ENCODE results near the gene C4B. TPM values are rescaled to one million over a fixed set of nuclear protein-coding genes. Genes with fewer than 3 reads are reported as not detected.
"Not testable (repeated sequence)": the region's sequence is repeated elsewhere in the genome, so short reads cannot be mapped to it uniquely, and the experiment has no call there.

Gene C4B
- total RNA-seq, 4 donors from 2014 or later = 266 to 420 (median 299) TPM

DNA sequence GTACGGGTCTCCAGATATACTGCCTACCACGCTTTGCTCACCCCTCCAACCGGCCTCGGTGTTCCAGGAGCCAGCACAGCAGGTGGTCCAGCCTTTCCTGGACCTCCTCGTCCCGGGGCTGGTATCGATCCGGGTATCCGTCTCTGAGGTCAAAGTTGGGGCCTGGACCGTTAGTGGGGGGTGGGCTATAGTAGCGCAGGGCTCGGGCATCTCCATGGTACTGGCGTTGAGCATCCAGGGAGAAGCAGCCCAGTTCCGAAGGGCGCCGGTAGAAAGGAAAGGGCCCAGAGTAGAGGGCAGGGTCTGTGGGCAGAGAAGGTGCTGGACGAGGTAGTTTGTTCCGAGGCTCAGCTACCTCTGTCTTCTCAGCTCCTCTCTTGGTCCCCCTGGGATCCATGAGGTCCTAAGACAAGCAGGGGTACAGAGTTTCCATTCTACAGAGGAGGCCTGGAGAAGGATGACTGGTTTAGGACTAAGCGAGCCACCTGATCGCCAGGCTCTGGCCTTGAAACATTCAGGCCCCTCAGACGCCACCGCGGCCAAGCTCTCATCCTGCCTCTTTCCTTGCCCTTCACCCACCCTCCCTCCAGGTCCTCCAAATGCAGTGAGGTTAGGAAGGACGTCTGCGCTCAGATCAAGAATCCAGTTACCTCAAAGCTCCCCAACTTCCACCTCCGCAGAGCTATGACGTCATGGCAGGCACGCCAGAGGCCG is 43.2 kb upstream of the C4B start:
- Histone ChIP-seq H3K9me3 (no peaks in the 10 kb centered on the region), H3K4me3 (peak overlapping the region; percentile 66 to 93 (median 73)), H3K4me1 (peaks cover 0 to 36% (median 17%) of the 10 kb centered on the region in 4 donors), H3K36me3 (peaks cover 0 to 52% (median 14%) of the 10 kb centered on the region in 3 donors), H3K27me3 (no peaks in the 10 kb centered on the region), H3K27ac (peak overlapping the region; percentile 95 to 100 (median 98))
- TF ChIP-seq, protein P1, sequence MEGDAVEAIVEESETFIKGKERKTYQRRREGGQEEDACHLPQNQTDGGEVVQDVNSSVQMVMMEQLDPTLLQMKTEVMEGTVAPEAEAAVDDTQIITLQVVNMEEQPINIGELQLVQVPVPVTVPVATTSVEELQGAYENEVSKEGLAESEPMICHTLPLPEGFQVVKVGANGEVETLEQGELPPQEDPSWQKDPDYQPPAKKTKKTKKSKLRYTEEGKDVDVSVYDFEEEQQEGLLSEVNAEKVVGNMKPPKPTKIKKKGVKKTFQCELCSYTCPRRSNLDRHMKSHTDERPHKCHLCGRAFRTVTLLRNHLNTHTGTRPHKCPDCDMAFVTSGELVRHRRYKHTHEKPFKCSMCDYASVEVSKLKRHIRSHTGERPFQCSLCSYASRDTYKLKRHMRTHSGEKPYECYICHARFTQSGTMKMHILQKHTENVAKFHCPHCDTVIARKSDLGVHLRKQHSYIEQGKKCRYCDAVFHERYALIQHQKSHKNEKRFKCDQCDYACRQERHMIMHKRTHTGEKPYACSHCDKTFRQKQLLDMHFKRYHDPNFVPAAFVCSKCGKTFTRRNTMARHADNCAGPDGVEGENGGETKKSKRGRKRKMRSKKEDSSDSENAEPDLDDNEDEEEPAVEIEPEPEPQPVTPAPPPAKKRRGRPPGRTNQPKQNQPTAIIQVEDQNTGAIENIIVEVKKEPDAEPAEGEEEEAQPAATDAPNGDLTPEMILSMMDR (IDR thresholded peaks at IDR 0.05) = no peak
- TF ChIP-seq EP300 (IDR thresholded peaks at IDR 0.05) (no peak), POLR2A (IDR thresholded peaks at IDR 0.05) (no peak)
- 18 to 29% methylated on average over 27 to 29 of the region's 29 CpGs for WGBS, 2 donors
- DNase-seq (ENCODE audit: low spot score in 2 of 2) = no peak

DNA sequence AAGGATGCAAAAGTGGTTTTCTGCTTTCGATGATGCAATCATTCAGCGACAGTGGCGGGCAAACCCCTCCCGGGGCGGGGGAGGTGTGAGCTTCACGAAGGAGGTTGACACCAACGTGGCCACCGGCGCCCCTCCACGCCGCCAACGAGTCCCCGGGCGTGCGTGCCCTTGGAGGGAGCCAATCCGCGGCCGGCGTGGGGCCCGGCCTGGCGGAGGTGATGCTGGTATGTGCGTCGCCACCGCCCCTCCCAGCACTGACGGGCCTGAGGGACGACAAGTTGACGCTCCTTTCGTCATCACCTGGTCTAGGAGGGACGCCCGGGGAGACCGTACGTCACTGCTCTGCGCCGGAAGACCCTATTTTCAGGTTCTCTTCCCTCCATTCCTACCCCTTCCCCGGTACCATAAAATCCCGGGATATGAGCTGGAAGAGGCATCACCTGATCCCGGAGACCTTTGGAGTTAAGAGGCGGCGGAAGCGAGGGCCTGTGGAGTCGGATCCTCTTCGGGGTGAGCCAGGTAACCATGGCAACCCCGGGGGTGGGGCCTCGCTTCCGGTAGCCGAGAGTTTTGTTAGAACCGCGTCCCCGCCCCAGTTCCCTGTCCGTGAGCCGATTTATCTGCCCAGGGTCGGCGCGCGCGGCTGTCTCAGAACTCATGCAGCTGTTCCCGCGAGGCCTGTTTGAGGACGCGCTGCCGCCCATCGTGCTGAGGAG is 42.4 kb upstream of the C4B start, which contains the start of gene DXO:
Gene DXO, minus strand, starts transcription at position 146 of the 716 bp plus-strand sequence. CDS start 463 bp downstream, outside the sequence.
- TF ChIP-seq EP300 (IDR thresholded peaks at IDR 0.05) (peak; percentile 94 to 96), POLR2A (IDR thresholded peaks at IDR 0.05) (peak; percentile 35 to 65)
- TF ChIP-seq, protein P1 (IDR thresholded peaks at IDR 0.05) = peak in 1 of 5 experiments; percentile 42
- H3K27ac ChIP-seq = peak within 1 kb of the TSS; percentile 95 to 100 (median 98)
- H3K4me1 ChIP-seq = peaks cover 0 to 36% (median 17%) of the 10 kb centered on the region in 4 donors
- peaks cover 0 to 52% (median 8%) of the 10 kb centered on the region in 3 donors for H3K36me3 ChIP-seq
- WGBS, 2 donors = 0 to 1% methylated on average over 42 to 62 of the region's 62 CpGs
- DNase-seq (ENCODE audit: low spot score in 2 of 2) = peak; percentile 90 to 95
- no peaks in the 10 kb centered on the region for H3K9me3 ChIP-seq
- peak within 1 kb of the TSS; percentile 66 to 93 (median 73) for H3K4me3 ChIP-seq
- no peaks in the 10 kb centered on the region for H3K27me3 ChIP-seq

DNA sequence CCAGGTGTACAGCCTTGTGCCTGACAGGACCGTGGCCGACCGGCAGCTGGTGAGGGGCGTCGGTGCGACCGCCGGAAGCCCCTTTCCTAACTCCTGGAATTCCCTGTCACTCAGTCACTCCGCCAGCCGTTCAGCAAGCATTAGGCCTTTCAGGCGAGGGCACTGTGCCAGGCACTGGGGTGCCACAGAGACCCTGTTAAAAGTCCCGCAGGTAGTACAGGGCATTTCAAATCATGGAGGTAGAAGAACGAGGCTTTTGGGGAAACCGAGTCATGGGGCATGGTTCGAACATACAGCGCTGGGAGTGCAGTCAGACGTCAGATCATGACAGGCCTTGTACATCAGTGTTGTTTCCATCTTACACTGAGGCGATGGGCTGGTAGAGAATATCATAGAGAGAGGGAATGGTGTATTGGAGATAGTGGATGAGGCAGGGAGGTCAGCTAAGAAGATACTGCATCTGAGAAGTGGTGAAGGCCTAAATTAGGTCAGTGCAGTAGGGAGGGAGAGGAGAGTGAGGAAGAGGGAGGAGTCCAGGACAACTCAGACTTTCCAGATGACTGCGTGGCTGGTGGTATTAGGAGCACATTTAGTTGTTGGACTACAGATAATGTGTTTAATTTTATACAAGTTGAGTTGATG is 41.8 kb upstream of the C4B start:
- Histone ChIP-seq H3K9me3 (no peaks in the 10 kb centered on the region), H3K27me3 (no peaks in the 10 kb centered on the region), H3K4me3 (peak overlapping the region; percentile 66 to 93 (median 73)), H3K4me1 (peaks cover 0 to 36% (median 17%) of the 10 kb centered on the region in 4 donors), H3K27ac (peak overlapping the region; percentile 95 to 100 (median 98)), H3K36me3 (peaks cover 0 to 45% (median 8%) of the 10 kb centered on the region in 3 donors)
- no peak for TF ChIP-seq POLR2A (IDR thresholded peaks at IDR 0.05)
- TF ChIP-seq, protein P1 (IDR thresholded peaks at IDR 0.05) = no peak
- no peak for TF ChIP-seq EP300 (IDR thresholded peaks at IDR 0.05)
- no peak for DNase-seq (ENCODE audit: low spot score in 2 of 2)
- 7 to 8% methylated on average over 9 to 19 of the region's 19 CpGs for WGBS, 2 donors

DNA sequence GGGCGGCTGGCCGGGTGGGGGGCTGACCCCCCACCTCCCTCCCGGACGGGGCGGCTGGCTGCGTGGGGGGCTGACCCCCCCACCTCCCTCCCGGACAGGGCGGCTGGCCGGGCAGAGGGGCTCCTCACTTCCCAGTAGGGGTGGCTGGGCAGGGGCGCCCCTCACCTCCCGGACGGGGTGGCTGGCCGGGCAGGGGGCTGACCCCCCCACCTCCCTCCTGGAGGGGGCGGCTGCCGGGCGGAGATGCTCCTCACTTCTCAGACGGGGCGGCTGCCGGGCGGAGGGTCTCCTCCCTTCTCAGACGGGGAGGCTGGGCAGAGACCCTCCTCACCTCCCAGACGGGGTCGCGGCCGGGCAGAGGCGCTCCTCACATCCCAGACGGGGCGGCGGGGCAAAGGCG is 38.5 kb upstream of the C4B start:
- H3K4me3 ChIP-seq; DNase-seq (ENCODE audit: low spot score in 2 of 2); H3K27me3 ChIP-seq; H3K9me3 ChIP-seq; H3K27ac ChIP-seq: not testable (repeated sequence)
- Histone ChIP-seq H3K36me3 (peaks cover 0 to 33% (median 0%) of the 10 kb centered on the region in 3 donors), H3K4me1 (peaks cover 0 to 31% (median 15%) of the 10 kb centered on the region in 4 donors)
- WGBS, 2 donors = 97% methylated on average over 13 of the region's 30 CpGs; no CpG with 5 or more reads in 1 of the 2 donors

DNA sequence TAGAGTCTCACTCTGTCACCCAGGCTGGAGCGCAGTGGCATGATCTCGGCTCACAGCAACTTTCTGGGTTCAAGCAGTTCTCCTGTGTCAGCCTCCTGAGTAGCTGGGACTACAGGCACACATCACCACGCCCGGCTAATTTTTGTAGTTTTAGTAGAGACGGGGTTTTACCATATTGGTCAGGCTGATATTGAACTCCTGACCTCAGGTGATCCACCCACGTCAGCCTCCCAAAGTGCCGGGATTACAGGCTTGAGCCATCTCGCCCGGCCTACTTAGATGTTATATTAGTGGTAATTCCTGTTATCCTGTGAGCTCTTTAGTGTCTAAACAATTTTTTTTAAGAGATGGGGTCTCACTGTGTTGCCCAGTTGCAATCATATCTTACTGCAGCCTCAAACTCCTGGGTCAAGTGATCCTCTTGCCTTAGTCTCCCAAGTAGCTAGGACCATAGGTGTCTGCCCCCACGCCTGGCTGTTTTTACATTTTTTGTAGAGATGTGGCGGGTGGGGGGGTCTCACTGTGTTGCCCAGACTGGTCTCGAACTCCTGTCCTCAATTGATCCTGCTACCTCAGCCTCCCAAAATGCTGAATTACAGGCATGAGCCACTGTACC is 36.7 kb upstream of the C4B start:
- no peaks in the 10 kb centered on the region for H3K27me3 ChIP-seq
- DNase-seq (ENCODE audit: low spot score in 2 of 2) = no peak
- peak overlapping the region in 2 of 4 donors; percentile 8 to 18 for H3K27ac ChIP-seq
- 89 to 90% methylated on average over 12 of the region's 12 CpGs for WGBS, 2 donors
- TF ChIP-seq, protein P1 (IDR thresholded peaks at IDR 0.05) = no peak
- TF ChIP-seq POLR2A (IDR thresholded peaks at IDR 0.05) (no peak), EP300 (IDR thresholded peaks at IDR 0.05) (no peak)
- H3K9me3 ChIP-seq = no peaks in the 10 kb centered on the region
- H3K4me1 ChIP-seq = peaks cover 0 to 21% (median 8%) of the 10 kb centered on the region in 4 donors
- peaks cover 0 to 33% (median 0%) of the 10 kb centered on the region in 3 donors for H3K36me3 ChIP-seq
- no peak overlapping the region for H3K4me3 ChIP-seq
